ENCODE results near the gene MKKS.

The MKKS gene

GRCh38 chr20:10370091-10370887 lies 63.7 kb downstream of the MKKS start:
- no peak for DNase-seq (ENCODE audit: low read depth in 2 of 3, low spot score in 2 of 3)

GRCh38 chr20:10369723-10370090 lies 64.3 kb downstream of the MKKS start:
- DNase-seq (ENCODE audit: low read depth in 2 of 3, low spot score in 2 of 3) = no peak

GRCh38 chr20:10368702-10369041 lies 65.3 kb downstream of the MKKS start:
- no peak for DNase-seq (ENCODE audit: low read depth in 2 of 3, low spot score in 2 of 3)

- no peak for DNase-seq (ENCODE audit: low read depth in 2 of 3, low spot score in 2 of 3)
These were observed 65.9 kb downstream of the MKKS start for GRCh38 chr20:10367943-10368701.

GRCh38 chr20:10367693-10367942 lies 66.4 kb downstream of the MKKS start:
- DNase-seq (ENCODE audit: low read depth in 2 of 3, low spot score in 2 of 3) = no peak

GRCh38 chr20:10366898-10367692 lies 66.9 kb downstream of the MKKS start:
- no peak for DNase-seq (ENCODE audit: low read depth in 2 of 3, low spot score in 2 of 3)

- no peak for DNase-seq (ENCODE audit: low read depth in 2 of 3, low spot score in 2 of 3)
These were observed 71.3 kb downstream of the MKKS start for GRCh38 chr20:10362674-10363073.

- no peak for DNase-seq (ENCODE audit: low read depth in 2 of 3, low spot score in 2 of 3)
These were observed 73.1 kb downstream of the MKKS start for GRCh38 chr20:10360878-10361277.

GRCh38 chr20:10359621-10360040 lies 74.4 kb downstream of the MKKS start:
- DNase-seq (ENCODE audit: low read depth in 2 of 3, low spot score in 2 of 3) = no peak

GRCh38 chr20:10357974-10358373 lies 76.0 kb downstream of the MKKS start:
- no peak for DNase-seq (ENCODE audit: low read depth in 2 of 3, low spot score in 2 of 3)

- DNase-seq (ENCODE audit: low read depth in 2 of 3, low spot score in 2 of 3) = no peak
These were observed 76.8 kb downstream of the MKKS start for GRCh38 chr20:10357061-10357708.

- no peak for DNase-seq (ENCODE audit: low read depth in 2 of 3, low spot score in 2 of 3)
These were observed 77.4 kb downstream of the MKKS start for GRCh38 chr20:10356628-10357027.

GRCh38 chr20:10352934-10353824 lies 80.8 kb downstream of the MKKS start:
- DNase-seq (ENCODE audit: low read depth in 2 of 3, low spot score in 2 of 3) = no peak
